Calu3 (cell line): ENCODE data around the gene APOL2. TPM values are rescaled to one million over a fixed set of nuclear protein-coding genes. Genes with fewer than 3 reads are reported as not detected.

Experiments
- BruUV-seq: library from RNA; stranded (reverse); fragments of 400-500 nt; replicated peaks from 2 replicates; lab custom pipeline; 2021; lab: Mats Ljungman, UMichigan
- CTCF ChIA-PET: fragments of 300-600 bp; sonication (Branson Sonifier 250); formaldehyde crosslinking; loops from one replicate; lab custom pipeline; 2022; ENCODE audit warnings: antibody characterized with exemption; lab: Charles Lee
- DNase-seq: peaks from one replicate; pipeline ENCODE4 v3.0.0; 2022
- H3K27ac Mint-ChIP-seq: one replicate; pipeline ENCODE4 v1.8.0; 2022; ENCODE audit warnings: mixed read lengths; ENCODE audit not compliant: unreplicated experiment
- H3K27me3 Mint-ChIP-seq: one replicate; pipeline ENCODE4 v1.8.0; 2022; ENCODE audit warnings: mixed read lengths; ENCODE audit not compliant: unreplicated experiment
- H3K36me3 Mint-ChIP-seq: one replicate; pipeline ENCODE4 v1.8.0; 2022; ENCODE audit warnings: mild to moderate bottlenecking, moderate library complexity, mixed read lengths; ENCODE audit not compliant: insufficient read depth, unreplicated experiment
- H3K4me1 Mint-ChIP-seq: one replicate; pipeline ENCODE4 v1.8.0; 2022; ENCODE audit warnings: mild to moderate bottlenecking, low read depth, mixed read lengths; ENCODE audit not compliant: unreplicated experiment
- H3K4me3 Mint-ChIP-seq: one replicate; pipeline ENCODE4 v1.8.0; 2022; ENCODE audit warnings: mild to moderate bottlenecking, low read depth, moderate library complexity, mixed read lengths; ENCODE audit not compliant: unreplicated experiment
- H3K9me3 Mint-ChIP-seq: one replicate; pipeline ENCODE4 v1.8.0; 2022; ENCODE audit warnings: low read depth, mixed read lengths; ENCODE audit not compliant: unreplicated experiment
- CTCF ChIP-seq: fragments of 200-600 bp; IDR thresholded peaks from one replicate; pipeline ENCODE4 v1.8.0; 2022; ENCODE audit warnings: antibody characterized with exemption; ENCODE audit not compliant: unreplicated experiment
- intact Hi-C: fragments of 100-400 bp; cut with micrococcal nuclease; formaldehyde crosslinking; loops from one replicate; pipeline ENCODE4 v1.10.0; 2022; ENCODE audit not compliant: unreplicated experiment
- total RNA-seq: library from RNA; stranded (reverse); gene quantifications from 2 replicates; pipeline ENCODE4 v1.2.3, GENCODE V29; 2022

The APOL2 gene
- total RNA-seq, 1 experiment from 2014 or later, result 90.1 TPM

DNA sequence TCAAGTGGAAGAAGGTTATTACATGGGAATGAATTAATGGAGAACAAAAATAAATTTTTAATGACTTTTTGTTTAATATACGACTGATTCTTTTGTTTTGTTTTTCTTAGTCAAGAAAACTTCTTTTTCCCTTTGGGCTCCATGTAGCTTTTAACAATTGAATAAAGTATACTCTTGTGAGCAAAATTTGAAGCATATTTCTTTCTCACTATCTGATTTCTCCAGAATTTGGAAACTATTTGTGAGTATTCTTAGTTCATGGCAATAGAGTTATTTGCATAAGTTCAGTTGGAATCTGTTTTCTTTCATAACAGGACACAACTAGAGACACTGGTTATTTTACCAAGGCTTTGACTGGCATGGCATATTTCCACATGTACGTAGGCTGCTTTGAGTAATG, 9.8 kb upstream of the APOL2 start:
- peak overlapping the region; percentile 71 for H3K27ac Mint-ChIP-seq
- peaks cover 2% of the 10 kb centered on the region for H3K9me3 Mint-ChIP-seq
- intact Hi-C loops, result no loop called here
- no peak for TF ChIP-seq CTCF
- no TSS peak for BruUV-seq
- no peak for DNase-seq
- CTCF ChIA-PET, result interaction anchor here (7.3 kb wide), 1 partner anchor 10 kb away, joined by 63 read pairs; the partner anchor contains the start of gene APOL2
- H3K36me3 Mint-ChIP-seq, result peaks cover 35% of the 10 kb centered on the region
- no peak overlapping the region for H3K4me3 Mint-ChIP-seq
- no peaks in the 10 kb centered on the region for H3K27me3 Mint-ChIP-seq
- peaks cover 92% of the 10 kb centered on the region for H3K4me1 Mint-ChIP-seq

DNA sequence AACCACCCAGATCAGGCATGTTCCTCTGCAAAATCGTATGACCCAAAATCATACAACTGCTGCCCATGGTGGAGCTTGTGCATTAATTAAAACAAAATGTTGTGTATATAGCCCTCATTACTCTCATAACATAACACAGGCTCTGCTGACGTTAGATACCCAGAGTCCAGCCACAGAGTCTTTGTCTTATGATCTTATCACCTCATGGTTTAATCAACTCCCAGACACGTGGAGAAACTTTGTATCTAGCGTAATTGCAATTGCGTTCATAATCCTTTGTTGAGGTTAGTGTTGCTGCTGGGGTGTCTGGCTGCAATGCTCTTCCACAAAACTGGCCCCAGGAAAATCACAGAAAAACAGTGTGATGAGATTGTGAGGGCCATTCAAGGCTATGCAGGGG, 8.6 kb upstream of the APOL2 start:
- DNase-seq, result no peak
- TF ChIP-seq CTCF, result no peak
- Mint-ChIP-seq H3K4me1 (peaks cover 92% of the 10 kb centered on the region), H3K4me3 (no peak overlapping the region), H3K36me3 (peaks cover 23% of the 10 kb centered on the region), H3K9me3 (peaks cover 2% of the 10 kb centered on the region), H3K27me3 (no peaks in the 10 kb centered on the region), H3K27ac (peak overlapping the region; percentile 71)
- CTCF ChIA-PET, result interaction anchor here (7.3 kb wide), 1 partner anchor 9 kb away, joined by 63 read pairs; the partner anchor contains the start of gene APOL2
- BruUV-seq, result no TSS peak
- intact Hi-C loops, result no loop called here

DNA sequence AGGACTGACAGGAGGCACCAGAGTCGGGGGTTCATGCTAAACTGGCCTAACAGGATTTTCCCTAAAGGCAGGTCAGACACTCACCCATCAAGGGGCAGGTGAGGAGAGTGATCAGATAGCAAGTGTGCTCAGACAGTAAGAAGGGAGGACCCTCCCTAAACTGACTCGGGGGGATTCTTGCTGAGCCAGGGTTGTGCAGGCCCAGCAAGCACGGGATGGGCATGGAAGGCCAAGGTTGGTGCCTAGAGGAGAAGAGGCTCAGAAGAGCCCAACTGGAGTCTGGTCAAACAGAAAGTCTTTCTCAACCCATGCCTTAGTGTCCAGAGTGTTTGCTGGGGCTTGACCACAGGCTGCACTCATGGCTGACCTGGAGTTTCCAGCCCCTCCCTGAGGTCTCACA, 7.4 kb upstream of the APOL2 start:
- Mint-ChIP-seq H3K27me3 (no peaks in the 10 kb centered on the region), H3K4me1 (peaks cover 84% of the 10 kb centered on the region), H3K4me3 (no peak overlapping the region), H3K27ac (no peak overlapping the region), H3K36me3 (peaks cover 17% of the 10 kb centered on the region), H3K9me3 (peaks cover 7% of the 10 kb centered on the region)
- CTCF ChIA-PET, result no interaction called here
- TF ChIP-seq CTCF, result no peak
- BruUV-seq, result no TSS peak
- no peak for DNase-seq
- intact Hi-C loops, result no loop called here

- BruUV-seq, result no TSS peak
- peaks cover 75% of the 10 kb centered on the region for H3K4me1 Mint-ChIP-seq
- no peak overlapping the region for H3K27ac Mint-ChIP-seq
These were observed 6.6 kb upstream of the APOL2 start for GRCh38 chr22:36245805-36246356.

More at GRCh38 chr22:36245805-36246356, 6.6 kb upstream of the APOL2 start:
- H3K9me3 Mint-ChIP-seq, result peaks cover 7% of the 10 kb centered on the region
- TF ChIP-seq CTCF, result no peak
- H3K27me3 Mint-ChIP-seq, result no peaks in the 10 kb centered on the region
- intact Hi-C loops, result no loop called here
- H3K4me3 Mint-ChIP-seq, result no peak overlapping the region
- CTCF ChIA-PET, result no interaction called here
- H3K36me3 Mint-ChIP-seq, result peaks cover 16% of the 10 kb centered on the region
- no peak for DNase-seq
